Measurements from ENCODE around the gene LRIG1. TPM values are rescaled to one million over a fixed set of nuclear protein-coding genes. Genes with fewer than 3 reads are reported as not detected.

The LRIG1 gene
- total RNA-seq: 25.5 and 33.2 TPM in 2 replicates

GRCh38 chr3:66500576-66501482 lies at the start of gene LRIG1:
Gene LRIG1, minus strand, starts transcription at chr3:66501022. Its CDS starts 615 bp downstream, at chr3:66500407.

All from articular chondrocyte of knee joint (primary cell).